Esophagus muscularis mucosa (tissue), 4 donors: ENCODE data around the gene WFIKKN1. TPM values are rescaled to one million over a fixed set of nuclear protein-coding genes. Genes with fewer than 3 reads are reported as not detected.

Experiments
- DNase-seq: peaks from one replicate; pipeline ENCODE4 v3.0.0-alpha.2; 2017; ENCODE audit errors: extremely low spot score
- H3K27ac ChIP-seq, 4 donors: fragments of 200-600 bp; sonication (generic); replicated peaks in 1 of 4; 1 replicate in 3 of 4; 2 replicates in 1 of 4; pipeline ENCODE4 v1.5.1; 2016 to 2019; ENCODE audit warnings: mild to moderate bottlenecking in 1 of 4
- H3K27me3 ChIP-seq, 4 donors: fragments of 200-600 bp; sonication (generic); one replicate each; pipeline versions ENCODE4 v1.5.1 to v1.6.0; 2016 to 2019
- H3K36me3 ChIP-seq, 4 donors: fragments of 200-600 bp; sonication (generic); one replicate each; pipeline ENCODE4 v1.5.1; 2016 to 2019
- H3K4me1 ChIP-seq, 4 donors: fragments of 200-600 bp; sonication (generic); one replicate each; pipeline ENCODE4 v1.5.1; 2016 to 2019
- H3K4me3 ChIP-seq, 4 donors: fragments of 200-600 bp; sonication (generic); 1 replicate in 2 of 4; 2 replicates in 2 of 4; pipeline ENCODE4 v1.5.1; 2016 to 2019; ENCODE audit warnings: mild to moderate bottlenecking in 4 of 4, moderate library complexity in 1 of 4
- H3K9me3 ChIP-seq, 4 donors: fragments of 200-600 bp; sonication (generic); 1 replicate in 3 of 4; 2 replicates in 1 of 4; pipeline ENCODE4 v1.5.1; 2016 to 2019
- EP300 ChIP-seq: sonication (generic); formaldehyde crosslinking; IDR thresholded peaks from one replicate; pipeline ENCODE4 v1.6.1; 2017; ENCODE audit warnings: antibody characterized with exemption
- POLR2A ChIP-seq: fragments of 450-650 bp; IDR thresholded peaks from one replicate; pipeline ENCODE4 v1.6.1; 2017; ENCODE audit warnings: antibody characterized with exemption, moderate library complexity, mild to moderate bottlenecking, low read depth
- POLR2AphosphoS5 ChIP-seq, 2 donors: sonication (generic); formaldehyde crosslinking; IDR thresholded peaks; one replicate each; pipeline ENCODE4 v1.6.1; 2017; ENCODE audit warnings: antibody characterized with exemption in 2 of 2
- WGBS: methylation state at CpG from one replicate; pipeline ENCODE4 v1.1.5; 2018; 5-methylcytosine and 5-hydroxymethylcytosine counted together
- intact Hi-C: fragments of 100-400 bp; cut with DNase I; formaldehyde crosslinking; loops from one replicate; pipeline ENCODE4 v1.15.1; 2023
- total RNA-seq, 4 donors: library from RNA; depleted of rRNA; stranded (reverse); fragments of >200 nt; gene quantifications; one replicate each; pipeline versions ENCODE4 v1.1.0 to v1.2.1, GENCODE V29; 2016
- TF ChIP-seq, protein P1 (sequence below), 3 experiments: fragments of 200-600 bp in 2 of 3; fragments of 450-650 bp in 1 of 3; sonication (generic) in 2 of 3; IDR thresholded peaks; one replicate each; pipeline ENCODE4 v1.5.1; 2017 to 2019; ENCODE audit warnings: antibody characterized with exemption in 3 of 3, mild to moderate bottlenecking in 2 of 3, moderate library complexity in 1 of 3

The WFIKKN1 gene
- total RNA-seq, 4 donors from 2014 or later = 0.33 to 0.80 (median 0.43) TPM

DNA sequence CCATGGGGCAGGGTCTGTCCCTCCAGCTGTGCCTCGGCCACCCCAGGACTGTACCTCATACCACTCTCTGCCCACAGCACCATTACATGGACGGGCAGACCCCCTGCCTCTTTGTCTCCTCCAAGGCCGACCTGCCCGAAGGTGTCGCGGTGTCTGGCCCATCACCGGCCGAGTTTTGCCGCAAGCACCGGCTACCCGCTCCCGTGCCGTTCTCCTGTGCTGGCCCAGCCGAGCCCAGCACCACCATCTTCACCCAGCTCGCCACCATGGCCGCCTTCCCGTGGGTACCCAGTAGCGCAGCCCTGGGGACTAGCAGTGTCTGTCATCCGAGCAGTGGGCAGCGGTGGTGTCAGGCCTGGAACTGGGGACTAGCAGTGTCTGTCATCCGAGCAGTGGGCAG, 42.1 kb downstream of the WFIKKN1 start:
- Histone ChIP-seq H3K4me1 (peaks cover 19 to 45% (median 36%) of the 10 kb centered on the region in 4 donors), H3K4me3 (no peak overlapping the region), H3K27ac (no peak overlapping the region), H3K27me3 (peaks cover 0 to 5% (median 0%) of the 10 kb centered on the region in 4 donors), H3K36me3 (peaks cover 42 to 56% (median 50%) of the 10 kb centered on the region in 4 donors), H3K9me3 (no peaks in the 10 kb centered on the region)
- TF ChIP-seq EP300 = no peak
- no peak for TF ChIP-seq POLR2A
- TF ChIP-seq, protein P1, sequence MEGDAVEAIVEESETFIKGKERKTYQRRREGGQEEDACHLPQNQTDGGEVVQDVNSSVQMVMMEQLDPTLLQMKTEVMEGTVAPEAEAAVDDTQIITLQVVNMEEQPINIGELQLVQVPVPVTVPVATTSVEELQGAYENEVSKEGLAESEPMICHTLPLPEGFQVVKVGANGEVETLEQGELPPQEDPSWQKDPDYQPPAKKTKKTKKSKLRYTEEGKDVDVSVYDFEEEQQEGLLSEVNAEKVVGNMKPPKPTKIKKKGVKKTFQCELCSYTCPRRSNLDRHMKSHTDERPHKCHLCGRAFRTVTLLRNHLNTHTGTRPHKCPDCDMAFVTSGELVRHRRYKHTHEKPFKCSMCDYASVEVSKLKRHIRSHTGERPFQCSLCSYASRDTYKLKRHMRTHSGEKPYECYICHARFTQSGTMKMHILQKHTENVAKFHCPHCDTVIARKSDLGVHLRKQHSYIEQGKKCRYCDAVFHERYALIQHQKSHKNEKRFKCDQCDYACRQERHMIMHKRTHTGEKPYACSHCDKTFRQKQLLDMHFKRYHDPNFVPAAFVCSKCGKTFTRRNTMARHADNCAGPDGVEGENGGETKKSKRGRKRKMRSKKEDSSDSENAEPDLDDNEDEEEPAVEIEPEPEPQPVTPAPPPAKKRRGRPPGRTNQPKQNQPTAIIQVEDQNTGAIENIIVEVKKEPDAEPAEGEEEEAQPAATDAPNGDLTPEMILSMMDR (IDR thresholded peaks at IDR 0.05) = no peak
- no peak for TF ChIP-seq POLR2AphosphoS5 (IDR thresholded peaks at IDR 0.05)
- intact Hi-C loops = no loop called here
- no peak for DNase-seq
- WGBS = 93% methylated on average over 17 of the region's 21 CpGs

DNA sequence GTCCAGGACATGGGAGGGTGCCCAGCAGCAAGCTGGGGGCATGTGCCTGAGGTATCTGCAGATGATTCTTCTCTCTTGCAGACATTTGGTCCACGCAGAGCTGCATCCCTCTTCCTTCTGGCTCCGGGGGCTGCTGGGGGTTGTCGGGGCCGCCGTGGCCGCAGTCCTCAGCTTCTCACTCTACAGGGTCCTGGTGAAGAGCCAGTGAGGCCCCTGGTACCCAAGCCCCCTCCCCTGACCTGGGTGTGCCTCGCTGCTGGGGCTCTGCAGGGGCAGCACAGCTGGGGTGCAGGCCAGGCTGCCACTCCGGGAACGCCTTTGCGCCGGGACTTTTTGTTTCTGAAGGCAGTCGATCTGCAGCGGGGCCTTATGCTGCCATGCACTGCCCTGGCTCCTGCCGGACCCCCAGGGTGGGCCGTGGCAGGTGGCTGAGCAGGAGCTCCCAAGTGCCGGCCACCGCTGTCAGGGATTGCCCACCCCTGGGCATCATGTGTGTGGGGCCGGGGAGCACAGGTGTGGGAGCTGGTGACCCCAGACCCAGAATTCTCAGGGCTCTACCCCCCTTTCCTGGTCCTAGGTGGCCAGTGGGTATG, 42.7 kb downstream of the WFIKKN1 start:
- DNase-seq = no peak
- intact Hi-C loops = no loop called here
- no peaks in the 10 kb centered on the region for H3K9me3 ChIP-seq
- no peak overlapping the region for H3K27ac ChIP-seq
- H3K4me1 ChIP-seq = peaks cover 19 to 42% (median 34%) of the 10 kb centered on the region in 4 donors
- peaks cover 0 to 5% (median 0%) of the 10 kb centered on the region in 4 donors for H3K27me3 ChIP-seq
- no peak overlapping the region for H3K4me3 ChIP-seq
- 90% methylated on average over 7 of the region's 18 CpGs for WGBS
- TF ChIP-seq POLR2A (no peak), EP300 (no peak), POLR2AphosphoS5 (IDR thresholded peaks at IDR 0.05) (no peak)
- TF ChIP-seq, protein P1 (IDR thresholded peaks at IDR 0.05) = no peak
- H3K36me3 ChIP-seq = peaks cover 42 to 56% (median 50%) of the 10 kb centered on the region in 4 donors

DNA sequence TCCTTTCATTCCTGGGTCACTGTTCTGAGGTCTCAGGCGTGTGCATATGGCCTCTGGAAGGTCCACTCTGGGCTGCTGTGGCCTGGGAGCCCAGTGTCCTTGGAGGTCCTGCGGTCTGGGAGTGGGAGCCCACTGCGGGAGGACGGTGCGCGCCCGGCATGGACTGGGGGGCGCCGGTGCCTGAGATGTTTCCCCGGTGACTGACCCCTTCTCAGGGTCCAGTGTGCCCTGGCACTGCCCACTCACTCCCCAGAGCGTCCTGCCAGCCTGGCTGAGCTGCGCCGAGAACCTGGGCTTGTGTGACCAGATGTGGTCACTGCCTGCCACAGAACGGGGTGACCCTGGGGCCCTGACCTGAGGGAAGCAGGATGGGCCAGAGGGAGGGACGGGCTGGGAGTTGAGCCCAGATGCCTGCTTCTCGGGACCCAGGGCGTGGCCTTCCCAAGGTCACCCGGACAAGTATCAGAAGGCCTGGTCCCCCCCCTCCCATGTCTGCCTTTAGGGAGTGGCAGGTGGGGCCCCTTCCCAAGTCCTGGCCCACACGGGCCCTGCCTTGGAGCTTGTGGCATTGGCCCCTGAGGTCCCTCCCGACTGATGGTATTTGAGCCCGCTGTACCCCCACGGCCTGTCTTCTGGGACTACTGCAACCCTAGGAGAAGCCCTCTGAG, 43.6 kb downstream of the WFIKKN1 start:
- H3K9me3 ChIP-seq = no peaks in the 10 kb centered on the region
- H3K4me1 ChIP-seq = peaks cover 16 to 39% (median 31%) of the 10 kb centered on the region in 4 donors
- DNase-seq = no peak
- H3K27ac ChIP-seq = peak overlapping the region in 2 of 4 donors; percentile 11 to 14
- H3K36me3 ChIP-seq = peaks cover 42 to 49% (median 46%) of the 10 kb centered on the region in 4 donors
- intact Hi-C loops = no loop called here
- no peak overlapping the region for H3K4me3 ChIP-seq
- 86% methylated on average over 16 of the region's 22 CpGs for WGBS
- peaks cover 0 to 5% (median 0%) of the 10 kb centered on the region in 4 donors for H3K27me3 ChIP-seq
- TF ChIP-seq POLR2A = no peak
- TF ChIP-seq, protein P1 (IDR thresholded peaks at IDR 0.05) = no peak
- TF ChIP-seq EP300 = no peak
- no peak for TF ChIP-seq POLR2AphosphoS5 (IDR thresholded peaks at IDR 0.05)

DNA sequence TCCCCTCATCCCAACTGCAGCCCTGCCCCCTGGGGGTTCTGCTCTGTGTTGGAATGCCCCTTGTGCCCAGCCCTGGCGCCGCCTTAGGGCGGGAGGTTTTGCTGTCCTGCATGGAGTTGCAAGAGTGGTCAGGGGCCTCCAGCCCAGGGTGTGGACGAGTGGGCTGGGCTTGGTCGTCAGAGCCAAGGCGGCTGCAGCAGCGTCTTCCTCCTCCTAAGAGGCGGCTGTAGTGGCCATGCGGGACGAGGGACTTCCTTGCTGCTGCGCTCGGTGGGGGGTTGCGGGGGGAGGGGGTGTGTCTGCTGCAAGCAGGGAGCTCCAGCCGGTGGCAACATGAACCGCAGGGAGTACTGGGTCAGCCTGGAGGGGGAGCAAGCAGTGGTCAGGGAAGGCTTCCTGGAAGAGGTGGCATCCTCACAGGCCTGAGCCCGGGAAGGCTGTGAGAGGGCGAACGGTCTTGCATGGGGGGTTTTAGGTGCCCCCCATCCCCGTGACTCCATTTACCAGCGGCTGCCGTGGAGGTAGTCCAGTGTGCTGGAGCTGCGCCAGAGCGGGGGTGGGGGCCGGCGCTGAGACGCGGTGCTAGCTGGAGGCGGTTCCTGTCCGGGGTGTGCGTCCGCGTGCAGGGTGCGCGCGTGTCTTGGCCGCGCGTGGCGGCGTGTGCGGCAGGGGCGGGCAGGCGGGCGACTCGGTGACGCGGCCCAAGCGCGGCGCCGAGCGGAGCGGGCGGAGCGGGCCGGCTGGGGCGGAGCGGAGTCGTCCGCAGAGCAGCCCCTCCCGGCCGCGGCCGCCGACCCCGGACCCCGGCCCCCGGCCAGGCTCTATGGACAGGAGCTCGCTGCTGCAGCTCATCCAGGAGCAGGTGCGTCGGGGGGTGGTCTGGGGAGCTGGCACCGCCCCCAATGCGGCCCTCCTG, 44.4 kb downstream of the WFIKKN1 start, which contains the start of gene RHBDL1:
Gene RHBDL1 (plus strand): TSS at position 704 of the 916 bp plus-strand sequence. CDS start 120 bp downstream, at position 824.
- peak within 1 kb of the TSS; percentile 14 to 63 (median 40) for H3K27ac ChIP-seq
- intact Hi-C loops = no loop called here
- H3K9me3 ChIP-seq = no peaks in the 10 kb centered on the region
- TF ChIP-seq, protein P1 (IDR thresholded peaks at IDR 0.05) = no peak
- TF ChIP-seq POLR2A (no peak), EP300 (no peak), POLR2AphosphoS5 (IDR thresholded peaks at IDR 0.05) (no peak)
- 23% methylated on average over 17 of the region's 73 CpGs for WGBS
- peak within 1 kb of the TSS; percentile 47 to 60 (median 48) for H3K4me3 ChIP-seq
- H3K36me3 ChIP-seq = peaks cover 35 to 40% (median 38%) of the 10 kb centered on the region in 4 donors
- DNase-seq = no peak
- peaks cover 0 to 5% (median 0%) of the 10 kb centered on the region in 4 donors for H3K27me3 ChIP-seq
- peaks cover 18 to 36% (median 31%) of the 10 kb centered on the region in 4 donors for H3K4me1 ChIP-seq
